SK-N-SH (cell line): ENCODE results near the gene CLDN15.

ENCODE experiments used
- CTCF ChIP-seq: fragments of 200-600 bp; sonication (generic); IDR thresholded peaks from 2 replicates; pipeline ENCODE4 v1.6.1; 2017; ENCODE audit warnings: antibody characterized with exemption, mild to moderate bottlenecking, moderate library complexity
- ELF1 ChIP-seq: IDR thresholded peaks from 2 replicates; pipeline ENCODE4 v1.4.0; 2012
- GABPA ChIP-seq: IDR thresholded peaks from 2 replicates; pipeline ENCODE4 v1.4.0; 2012; ENCODE audit warnings: low read depth, mild to moderate bottlenecking
- REST ChIP-seq: IDR thresholded peaks from 2 replicates; pipeline ENCODE4 v1.6.1; 2012; ENCODE audit warnings: mild to moderate bottlenecking, low read depth, low read length, moderate library complexity
- TAF1 ChIP-seq: IDR thresholded peaks from 2 replicates; pipeline ENCODE4 v1.6.1; 2012; ENCODE audit warnings: low read depth, mild to moderate bottlenecking, low read length, moderate library complexity, borderline replicate concordance

GRCh38 chr7:101234636-101235035 is 3.0 kb downstream of the CLDN15 start:
- TF ChIP-seq TAF1 (no peak), GABPA (no peak), CTCF (no peak), REST (no peak), ELF1 (no peak)
